ENCODE data around the gene ZNF275. TPM values are rescaled to one million over a fixed set of nuclear protein-coding genes. Genes with fewer than 3 reads are reported as not detected.

The ZNF275 gene
- total and polyA plus RNA-seq, 10 of the 15 experiments (the other 5 are each of a cell fraction or from before 2014, with no cell fraction given) = 1.3 to 17.4 (median 6.2) TPM

GRCh38 chrX:153352858-153353257 lies 18.9 kb downstream of the ZNF275 start:
- ChIA-PET SMC1A (ENCODE audit: uncharacterized antibody, unreplicated experiment) (no interaction called here), POLR2A (no interaction called here), RAD21 (ENCODE audit: unreplicated experiment) (interaction anchor here (0.6 kb wide), 1 partner anchor 221 kb away, joined by 3 read pairs; no protein-coding TSS in a partner anchor), CTCF (interaction anchor here (1.0 kb wide), 1 partner anchor 10 kb away, joined by 3 read pairs; no protein-coding TSS in a partner anchor)
- Histone ChIP-seq H3K4me2 (ENCODE audit: control insufficient read depth, insufficient read depth) (no peak overlapping the region), H3K36me3 (ENCODE audit: control insufficient read depth in 2 of 2, insufficient read depth in 2 of 2, low read length in 1 of 2) (peaks cover 0 to 2% of the 10 kb centered on the region in 2 experiments; a peak in 1 of 4 replicates), H3K4me3 (no peak overlapping the region), H4K20me1 (ENCODE audit: control insufficient read depth, insufficient read depth) (no peaks in the 10 kb centered on the region), H3K27ac (ENCODE audit: control insufficient read depth, insufficient read depth) (no peak overlapping the region), H3K4me1 (ENCODE audit: control insufficient read depth, insufficient read depth, low read length) (no peaks in the 10 kb centered on the region), H3K27me3 (replicated peaks in 1 of 2; ENCODE audit: control insufficient read depth in 2 of 2, insufficient read depth in 2 of 2, low read length in 1 of 2) (no peaks in the 10 kb centered on the region), H2AFZ (ENCODE audit: control insufficient read depth, low read depth, low read length) (no peak overlapping the region), H3K79me2 (ENCODE audit: control insufficient read depth, insufficient read depth, low read length) (no peaks in the 10 kb centered on the region), H3K9ac (ENCODE audit: control insufficient read depth, insufficient read depth, low read length) (no peak overlapping the region), H3K9me3 (replicated peaks; ENCODE audit: control insufficient read depth, insufficient read depth, low read length) (peaks cover 1% of the 10 kb centered on the region; the same call in 1 of the 3 replicates)
- DNase-seq (ENCODE audit: low read depth, low spot score) (no peak), ATAC-seq (no peak), FAIRE-seq (no peak)
- TF ChIP-seq NR2C1 (IDR thresholded peaks at IDR 0.05) (no peak), FOS (IDR thresholded peaks at IDR 0.05; ENCODE audit: borderline replicate concordance, extremely low read depth, insufficient read length) (no peak)
- BruUV-seq (replicated peaks) = no TSS peak
- 87% methylated on average over 3 of the region's 3 CpGs for WGBS (ENCODE audit: insufficient coverage, insufficient replicate concordance, low lambda C conversion rate, missing lambda C conversion rate)
- in situ Hi-C loops (cut with MboI) = no loop called here
- intact Hi-C loops (cut with micrococcal nuclease; ENCODE audit: unreplicated experiment) = no loop called here

GRCh38 chrX:153353416-153353815 lies 19.5 kb downstream of the ZNF275 start:
- H3K27me3 ChIP-seq (replicated peaks in 1 of 2; ENCODE audit: control insufficient read depth in 2 of 2, insufficient read depth in 2 of 2, low read length in 1 of 2) = no peaks in the 10 kb centered on the region
- POLR2A ChIA-PET = no interaction called here
- H3K9me3 ChIP-seq (replicated peaks; ENCODE audit: control insufficient read depth, insufficient read depth, low read length) = peaks cover 1% of the 10 kb centered on the region; the same call in 1 of the 3 replicates
- no peaks in the 10 kb centered on the region for H3K4me1 ChIP-seq (ENCODE audit: control insufficient read depth, insufficient read depth, low read length)
- ATAC-seq (no peak), FAIRE-seq (no peak), DNase-seq (ENCODE audit: low read depth, low spot score) (no peak)
- CTCF ChIA-PET = interaction anchor here (1.0 kb wide), 1 partner anchor 11 kb away, joined by 3 read pairs; no protein-coding TSS in a partner anchor
- no peaks in the 10 kb centered on the region for H4K20me1 ChIP-seq (ENCODE audit: control insufficient read depth, insufficient read depth)
- H3K36me3 ChIP-seq (ENCODE audit: control insufficient read depth in 2 of 2, insufficient read depth in 2 of 2, low read length in 1 of 2) = no peaks in the 10 kb centered on the region
- no peak overlapping the region for H3K4me3 ChIP-seq
- intact Hi-C loops (cut with micrococcal nuclease; ENCODE audit: unreplicated experiment) (no loop called here), in situ Hi-C loops (cut with MboI) (no loop called here)
- H3K79me2 ChIP-seq (ENCODE audit: control insufficient read depth, insufficient read depth, low read length) = no peaks in the 10 kb centered on the region
- no peak overlapping the region for H2AFZ ChIP-seq (ENCODE audit: control insufficient read depth, low read depth, low read length)
- RAD21 ChIA-PET (ENCODE audit: unreplicated experiment) = no interaction called here
- BruUV-seq (replicated peaks) = no TSS peak
- WGBS (ENCODE audit: insufficient coverage, insufficient replicate concordance, low lambda C conversion rate, missing lambda C conversion rate) = 68% methylated on average over 12 of the region's 12 CpGs
- H3K9ac ChIP-seq (ENCODE audit: control insufficient read depth, insufficient read depth, low read length) = no peak overlapping the region
- no peak overlapping the region for H3K27ac ChIP-seq (ENCODE audit: control insufficient read depth, insufficient read depth)
- no peak overlapping the region for H3K4me2 ChIP-seq (ENCODE audit: control insufficient read depth, insufficient read depth)
- SMC1A ChIA-PET (ENCODE audit: uncharacterized antibody, unreplicated experiment) = no interaction called here
- TF ChIP-seq BRCA1 (IDR thresholded peaks at IDR 0.05; ENCODE audit: low read depth, low read length) (no peak), NFYB (IDR thresholded peaks at IDR 0.05; ENCODE audit: insufficient read depth, low read depth, low read length) (no peak), PBX3 (IDR thresholded peaks at IDR 0.05; ENCODE audit: insufficient replicate concordance, low read depth, low read length) (no peak), CBX3 (IDR thresholded peaks at IDR 0.05; ENCODE audit: borderline replicate concordance, low read depth) (no peak), STAT3 (IDR thresholded peaks at IDR 0.05; ENCODE audit: low read depth, low read length) (no peak), BCL11A (IDR thresholded peaks at IDR 0.05; ENCODE audit: low read depth, low read length) (no peak), ZNF687 (IDR thresholded peaks at IDR 0.05) (no peak), PAX8 (IDR thresholded peaks at IDR 0.05) (no peak), RELB (IDR thresholded peaks at IDR 0.05; ENCODE audit: low read depth) (no peak)
